Fibroblast of skin of right quadriceps (primary cell): Measurements from ENCODE around the gene SHLD2.
"Not testable (repeated sequence)": the region's sequence is repeated elsewhere in the genome, so short reads cannot be mapped to it uniquely, and the experiment has no call there.

ENCODE experiments used
- DNase-seq: peaks from one replicate; pipeline ENCODE4 v3.0.0-alpha.2; 2013

The SHLD2 gene

GRCh38 chr10:87089746-87090145, 5.3 kb upstream of the SHLD2 start:
- peak; percentile 16 for DNase-seq

GRCh38 chr10:87090779-87091178, 4.2 kb upstream of the SHLD2 start:
- DNase-seq, result no peak

- DNase-seq, result peak; percentile 12
Observed at GRCh38 chr10:87092376-87092860, 2.6 kb upstream of the SHLD2 start.

- peak; percentile 22 for DNase-seq
Observed at GRCh38 chr10:87092861-87093631, 2.0 kb upstream of the SHLD2 start.

GRCh38 chr10:87093632-87094372, 1.2 kb upstream of the SHLD2 start:
- DNase-seq, result peak; percentile 26

GRCh38 chr10:87095236-87095945, 385 bp downstream of the SHLD2 start:
- DNase-seq, result peak; percentile 74

GRCh38 chr10:87101996-87102395, 7.0 kb downstream of the SHLD2 start:
- no peak for DNase-seq

- DNase-seq, result not testable (repeated sequence)
Observed at GRCh38 chr10:87104727-87105126, 9.7 kb downstream of the SHLD2 start.

GRCh38 chr10:87105446-87106124, 10.6 kb downstream of the SHLD2 start:
- DNase-seq, result no peak

GRCh38 chr10:87118122-87118521, 23.1 kb downstream of the SHLD2 start:
- not testable (repeated sequence) for DNase-seq

GRCh38 chr10:87119029-87119428, 24.0 kb downstream of the SHLD2 start:
- not testable (repeated sequence) for DNase-seq

GRCh38 chr10:87123351-87123750, 28.3 kb downstream of the SHLD2 start:
- not testable (repeated sequence) for DNase-seq

GRCh38 chr10:87127048-87127447, 32.0 kb downstream of the SHLD2 start:
- DNase-seq, result not testable (repeated sequence)

GRCh38 chr10:87127607-87128156, 32.7 kb downstream of the SHLD2 start:
- DNase-seq, result peak; percentile 3

GRCh38 chr10:87132176-87132575, 37.2 kb downstream of the SHLD2 start:
- DNase-seq, result not testable (repeated sequence)

GRCh38 chr10:87133936-87134335, 38.9 kb downstream of the SHLD2 start:
- not testable (repeated sequence) for DNase-seq

- DNase-seq, result not testable (repeated sequence)
Observed at GRCh38 chr10:87134440-87134839, 39.4 kb downstream of the SHLD2 start.

GRCh38 chr10:87137478-87137877, 42.5 kb downstream of the SHLD2 start:
- DNase-seq, result not testable (repeated sequence)

GRCh38 chr10:87142230-87143108, 47.5 kb downstream of the SHLD2 start:
- peak; percentile 40 for DNase-seq

- not testable (repeated sequence) for DNase-seq
Observed at GRCh38 chr10:87143109-87143418, 48.1 kb downstream of the SHLD2 start.

GRCh38 chr10:87145598-87145997, 50.6 kb downstream of the SHLD2 start:
- DNase-seq, result not testable (repeated sequence)
